Ovary (tissue), 3 donors: Measurements from ENCODE around the gene PJA1.

Experiments
- EP300 ChIP-seq: sonication (generic); formaldehyde crosslinking; IDR thresholded peaks from one replicate; pipeline ENCODE4 v1.6.1; 2017; ENCODE audit warnings: antibody characterized with exemption
- POLR2A ChIP-seq: fragments of 450-650 bp; IDR thresholded peaks from one replicate; pipeline ENCODE4 v1.6.1; 2017; ENCODE audit warnings: antibody characterized with exemption, mild to moderate bottlenecking, moderate library complexity
- TF ChIP-seq, protein P1 (sequence below), 3 donors: fragments of 450-650 bp in 2 of 3; fragments of 200-600 bp in 1 of 3; IDR thresholded peaks; one replicate each; pipeline versions ENCODE4 v1.5.1 to v1.8.0; 2016 to 2022; ENCODE audit warnings: antibody characterized with exemption in 3 of 3, mild to moderate bottlenecking in 1 of 3
- donor health status: DM: no; HTN: no; CAD: no.

DNA sequence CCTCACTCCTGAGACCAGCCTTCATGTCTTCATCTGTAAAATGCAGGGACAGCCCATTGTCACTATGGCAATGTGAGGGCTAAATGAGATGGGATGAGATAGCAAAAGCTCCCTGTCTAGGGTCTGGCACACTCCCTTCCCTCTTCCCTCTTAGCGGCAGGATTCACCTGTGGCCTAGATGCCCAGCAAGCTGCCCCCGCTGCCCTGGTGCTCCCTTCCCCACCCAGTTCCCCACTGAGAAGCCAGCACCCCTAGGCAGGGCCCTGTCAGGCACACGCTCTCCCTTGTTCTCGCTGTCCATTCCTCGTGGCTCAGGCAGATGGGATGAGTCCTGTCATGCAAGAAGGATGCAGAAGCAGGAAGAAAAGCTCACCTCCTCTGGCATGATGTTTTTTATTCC, 49.2 kb upstream of the PJA1 start:
- TF ChIP-seq, protein P1, sequence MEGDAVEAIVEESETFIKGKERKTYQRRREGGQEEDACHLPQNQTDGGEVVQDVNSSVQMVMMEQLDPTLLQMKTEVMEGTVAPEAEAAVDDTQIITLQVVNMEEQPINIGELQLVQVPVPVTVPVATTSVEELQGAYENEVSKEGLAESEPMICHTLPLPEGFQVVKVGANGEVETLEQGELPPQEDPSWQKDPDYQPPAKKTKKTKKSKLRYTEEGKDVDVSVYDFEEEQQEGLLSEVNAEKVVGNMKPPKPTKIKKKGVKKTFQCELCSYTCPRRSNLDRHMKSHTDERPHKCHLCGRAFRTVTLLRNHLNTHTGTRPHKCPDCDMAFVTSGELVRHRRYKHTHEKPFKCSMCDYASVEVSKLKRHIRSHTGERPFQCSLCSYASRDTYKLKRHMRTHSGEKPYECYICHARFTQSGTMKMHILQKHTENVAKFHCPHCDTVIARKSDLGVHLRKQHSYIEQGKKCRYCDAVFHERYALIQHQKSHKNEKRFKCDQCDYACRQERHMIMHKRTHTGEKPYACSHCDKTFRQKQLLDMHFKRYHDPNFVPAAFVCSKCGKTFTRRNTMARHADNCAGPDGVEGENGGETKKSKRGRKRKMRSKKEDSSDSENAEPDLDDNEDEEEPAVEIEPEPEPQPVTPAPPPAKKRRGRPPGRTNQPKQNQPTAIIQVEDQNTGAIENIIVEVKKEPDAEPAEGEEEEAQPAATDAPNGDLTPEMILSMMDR (IDR thresholded peaks at IDR 0.05): no peak
- TF ChIP-seq EP300: no peak
- no peak for TF ChIP-seq POLR2A
